HG03039 (cell line): ENCODE measurements around the gene NOA1.
"Not testable (repeated sequence)": the region's sequence is repeated elsewhere in the genome, so short reads cannot be mapped to it uniquely, and the experiment has no call there.

Experiments
- ATAC-seq: cut with Tn5 transposase; IDR thresholded peaks from one replicate; pipeline ENCODE4 v1.9.1; 2021; ENCODE audit warnings: mild to moderate bottlenecking, moderate library complexity; ENCODE audit not compliant: unreplicated experiment

NOA1 gene

GRCh38 chr4:56959100-56959499 lies 18.3 kb downstream of the NOA1 start:
- no peak for ATAC-seq

- ATAC-seq = no peak
These were observed 19.3 kb downstream of the NOA1 start for GRCh38 chr4:56958111-56958517.

DNA sequence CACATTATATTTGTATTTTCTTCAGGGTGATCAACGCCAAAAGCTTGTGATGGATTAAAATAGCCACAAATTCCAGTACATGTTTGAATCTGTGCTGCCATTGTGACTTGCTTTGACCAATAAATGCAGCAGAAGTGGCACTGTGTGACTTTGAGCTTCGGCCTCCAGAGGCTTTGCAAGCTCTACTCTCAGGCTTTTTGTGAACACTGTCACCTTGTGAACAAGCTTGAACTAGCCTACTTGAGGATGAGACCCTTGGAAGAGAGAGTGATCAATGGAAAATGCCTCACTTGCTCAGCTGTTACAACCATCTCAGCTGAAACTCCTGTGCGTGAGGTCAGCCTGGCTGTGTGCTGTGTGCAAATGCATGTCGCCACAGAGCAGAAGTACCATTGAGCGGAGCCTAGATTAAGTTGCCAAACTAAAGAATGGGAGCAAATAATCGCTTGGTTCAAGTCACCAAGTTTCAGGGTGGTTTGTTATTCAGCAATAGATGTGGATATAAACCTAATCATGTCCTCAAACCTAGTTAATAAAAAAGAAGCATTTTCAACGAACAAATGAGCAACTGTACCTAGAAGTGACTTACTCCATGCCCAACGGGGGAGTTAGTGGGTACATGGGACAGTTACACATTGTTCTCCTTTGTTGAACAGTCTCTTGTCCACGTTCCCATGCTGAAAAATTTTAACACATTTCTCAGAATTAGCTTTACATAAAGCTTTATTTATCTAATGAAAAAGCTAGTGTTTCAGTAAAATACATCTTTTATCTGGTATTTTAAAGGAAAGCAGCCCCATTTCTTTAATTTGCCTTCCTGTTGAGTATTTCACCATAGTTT lies 23.5 kb downstream of the NOA1 start:
- no peak for ATAC-seq

DNA sequence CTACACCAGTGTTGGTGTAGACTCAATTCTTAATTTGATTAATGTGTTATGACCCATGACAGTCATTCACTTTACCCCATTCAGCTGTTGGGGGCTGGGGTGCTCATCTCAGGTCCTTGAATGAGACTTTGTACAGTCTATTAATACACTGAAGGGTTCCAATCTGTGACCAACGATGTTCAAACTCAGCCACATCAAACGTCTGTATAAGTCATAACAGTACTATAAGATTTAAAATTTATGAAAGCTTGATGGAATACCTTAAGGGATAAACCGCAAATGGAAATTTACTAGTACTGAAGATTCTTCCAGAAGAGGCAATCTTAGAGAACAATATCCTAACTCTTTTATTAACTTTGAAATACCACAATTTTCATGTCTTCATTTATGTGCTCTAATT lies 36.0 kb downstream of the NOA1 start:
- ATAC-seq = no peak

GRCh38 chr4:56940971-56941370 lies 36.4 kb downstream of the NOA1 start:
- no peak for ATAC-seq

GRCh38 chr4:56940403-56940802 lies 37.0 kb downstream of the NOA1 start:
- ATAC-seq = no peak

DNA sequence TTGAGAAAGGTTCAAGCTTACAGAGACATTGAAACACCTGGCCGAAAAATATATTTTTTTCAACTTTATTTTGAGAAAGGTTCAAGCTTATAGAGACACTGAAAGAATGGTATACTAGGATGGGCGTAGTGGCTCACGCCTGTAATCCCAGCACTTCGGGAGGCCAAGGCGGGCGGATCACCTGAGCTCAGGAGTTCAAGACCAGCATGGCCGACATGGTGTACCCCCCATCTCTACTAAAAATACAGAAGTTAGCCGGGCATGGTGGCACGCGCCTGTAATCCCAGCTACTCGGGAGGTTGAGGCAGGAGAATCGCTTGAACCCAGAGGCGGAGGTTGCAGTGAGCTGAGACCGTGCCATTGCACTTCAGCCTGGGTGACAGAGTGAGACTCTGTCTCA lies 37.6 kb downstream of the NOA1 start:
- not testable (repeated sequence) for ATAC-seq

DNA sequence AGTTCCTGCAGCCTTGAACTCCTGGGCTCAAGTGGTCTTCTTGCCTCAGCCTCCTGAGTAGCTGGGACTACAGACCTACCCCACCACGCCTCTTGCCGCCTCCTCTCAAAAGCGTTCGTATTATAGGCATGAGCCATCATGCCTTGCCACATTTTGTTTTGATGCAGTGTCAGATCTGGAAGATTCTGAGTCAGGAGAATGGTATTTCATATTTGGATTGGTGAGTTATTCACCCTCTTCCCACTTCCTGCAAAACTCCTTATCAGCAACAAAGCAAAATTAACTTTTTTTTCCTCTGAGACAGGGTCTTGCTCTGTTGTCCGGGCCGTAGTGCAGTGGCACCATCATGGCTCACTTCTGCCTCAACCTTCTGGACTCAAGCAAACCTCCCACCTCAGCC lies 40.1 kb downstream of the NOA1 start:
- no peak for ATAC-seq

DNA sequence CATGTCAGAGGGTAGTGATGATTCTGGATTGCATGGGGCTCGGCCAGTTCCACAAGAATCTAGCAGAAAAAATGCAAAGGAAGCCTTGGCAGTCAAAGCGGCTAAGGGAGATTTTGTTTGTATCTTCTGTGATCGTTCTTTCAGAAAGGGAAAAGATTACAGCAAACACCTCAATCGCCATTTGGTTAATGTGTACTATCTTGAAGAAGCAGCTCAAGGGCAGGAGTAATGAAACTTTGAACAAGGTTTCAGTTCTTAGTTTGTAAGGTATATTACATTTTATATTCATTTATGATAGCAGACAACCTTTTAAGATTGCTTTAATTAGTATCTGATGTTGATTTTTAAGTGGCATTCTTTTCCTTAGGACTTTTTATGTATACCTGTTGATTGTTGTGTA lies 45.5 kb downstream of the NOA1 start:
- ATAC-seq = no peak

- ATAC-seq = no peak
These were observed 46.8 kb downstream of the NOA1 start for GRCh38 chr4:56930638-56931037.

DNA sequence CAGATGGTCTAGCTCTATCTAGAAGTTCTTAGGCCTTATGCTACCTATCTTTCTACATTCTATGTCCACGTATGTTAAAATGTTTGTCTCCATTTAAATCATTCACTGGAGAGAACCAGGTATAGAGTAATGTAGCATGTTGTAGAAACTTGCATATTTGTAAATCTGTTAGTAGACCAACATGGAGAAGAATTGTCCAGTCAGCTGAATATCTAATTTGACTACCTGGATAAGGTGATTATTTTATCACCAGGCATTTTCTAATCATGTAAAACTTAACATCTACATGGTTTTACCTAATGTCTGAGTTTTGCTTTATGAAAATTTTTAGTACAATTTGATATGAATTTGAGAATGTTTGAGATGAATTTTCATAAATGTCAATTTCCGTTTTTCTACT lies 50.2 kb downstream of the NOA1 start:
- no peak for ATAC-seq

DNA sequence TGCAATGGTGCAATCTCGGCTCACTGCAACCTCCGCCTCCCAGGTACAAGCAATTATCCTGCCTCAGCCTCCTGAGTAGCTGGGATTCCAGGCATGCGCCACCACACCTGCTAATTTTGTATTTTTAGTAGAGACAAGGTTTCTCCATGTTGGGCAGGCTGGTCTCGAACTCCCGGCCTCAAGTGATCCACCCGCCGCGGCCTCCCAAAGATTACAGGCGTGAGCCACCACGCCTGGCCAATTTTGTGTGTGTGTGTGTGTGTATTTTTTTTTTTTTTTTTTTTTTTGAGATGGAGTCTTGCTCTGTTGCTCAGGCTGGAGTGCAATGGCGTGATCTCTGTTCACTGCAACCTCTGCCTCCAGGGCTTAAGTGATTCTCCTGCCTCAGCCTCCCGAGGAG lies 62.4 kb downstream of the NOA1 start:
- not testable (repeated sequence) for ATAC-seq

DNA sequence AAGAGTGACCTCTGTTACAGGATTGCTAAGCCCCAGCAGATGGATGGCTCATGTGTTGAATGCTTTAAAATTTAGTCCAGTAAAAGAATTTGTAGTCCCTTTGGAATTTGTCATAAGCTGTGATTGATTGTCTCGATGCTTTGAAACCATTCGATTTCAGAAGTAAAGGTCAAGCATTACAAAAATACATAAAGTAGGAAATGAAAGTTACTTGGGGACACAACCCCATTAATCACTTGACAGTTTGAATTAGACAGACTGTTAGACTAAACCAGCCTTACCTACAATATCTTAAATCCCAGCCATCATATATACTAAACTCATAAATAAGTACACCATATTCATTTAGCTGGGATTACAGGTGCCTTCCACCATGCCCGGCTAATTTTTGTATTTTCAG lies 63.1 kb downstream of the NOA1 start:
- no peak for ATAC-seq
